Kidney tubule cell (primary cell): ENCODE data around the gene PRKCB.
"Not testable (repeated sequence)": the region's sequence is repeated elsewhere in the genome, so short reads cannot be mapped to it uniquely, and the experiment has no call there.

ENCODE experiments used
- DNase-seq: peaks from one replicate; pipeline ENCODE4 v3.0.0-alpha.2; 2018; ENCODE audit warnings: low spot score

Gene PRKCB

DNA sequence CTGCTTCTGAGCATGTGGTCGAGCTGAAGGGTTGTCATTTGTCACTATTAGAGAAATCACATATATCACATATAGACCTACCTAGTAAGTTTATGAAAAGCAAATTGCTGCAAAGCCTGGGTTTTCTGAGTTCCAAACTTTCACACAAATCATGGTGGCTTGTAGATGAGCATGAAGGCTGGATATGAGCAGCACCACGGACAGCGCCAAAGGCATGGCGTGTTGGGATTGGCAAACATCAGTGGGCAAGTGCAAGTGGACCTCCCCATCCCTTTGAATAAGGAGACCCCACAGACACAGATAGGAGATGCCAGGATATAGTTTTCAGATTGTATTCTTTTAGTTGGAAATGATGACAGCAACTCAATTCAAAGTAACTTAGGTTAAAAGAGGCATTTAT lies 342.7 kb downstream of the PRKCB start:
- no peak for DNase-seq

GRCh38 chr16:24180451-24180850 lies 344.7 kb downstream of the PRKCB start:
- DNase-seq: no peak

DNA sequence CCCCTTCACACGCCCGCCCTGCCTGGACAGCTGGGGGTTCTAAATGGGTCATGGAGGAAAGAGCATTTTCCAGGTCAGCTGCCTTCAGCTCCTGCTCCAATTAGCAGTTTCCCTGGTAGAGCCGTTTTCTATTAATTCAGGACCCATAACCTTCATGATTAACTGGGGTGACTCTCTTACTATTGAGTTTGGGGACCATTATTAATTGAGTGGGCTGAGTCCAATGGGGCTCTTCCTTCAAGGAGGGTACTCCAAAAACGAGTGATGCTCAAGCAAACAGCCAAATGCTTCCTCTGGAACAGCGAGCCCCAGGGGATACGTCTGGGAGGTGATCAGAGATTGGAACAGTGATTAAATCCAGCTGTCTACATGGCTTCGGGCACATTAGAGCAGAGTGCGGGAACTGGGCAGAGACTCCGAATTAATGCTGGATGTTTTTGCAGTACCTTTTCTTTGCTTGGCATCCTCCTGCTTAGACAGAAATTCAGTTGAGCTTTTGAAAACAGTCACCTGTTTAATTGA lies 352.3 kb downstream of the PRKCB start:
- no peak for DNase-seq

DNA sequence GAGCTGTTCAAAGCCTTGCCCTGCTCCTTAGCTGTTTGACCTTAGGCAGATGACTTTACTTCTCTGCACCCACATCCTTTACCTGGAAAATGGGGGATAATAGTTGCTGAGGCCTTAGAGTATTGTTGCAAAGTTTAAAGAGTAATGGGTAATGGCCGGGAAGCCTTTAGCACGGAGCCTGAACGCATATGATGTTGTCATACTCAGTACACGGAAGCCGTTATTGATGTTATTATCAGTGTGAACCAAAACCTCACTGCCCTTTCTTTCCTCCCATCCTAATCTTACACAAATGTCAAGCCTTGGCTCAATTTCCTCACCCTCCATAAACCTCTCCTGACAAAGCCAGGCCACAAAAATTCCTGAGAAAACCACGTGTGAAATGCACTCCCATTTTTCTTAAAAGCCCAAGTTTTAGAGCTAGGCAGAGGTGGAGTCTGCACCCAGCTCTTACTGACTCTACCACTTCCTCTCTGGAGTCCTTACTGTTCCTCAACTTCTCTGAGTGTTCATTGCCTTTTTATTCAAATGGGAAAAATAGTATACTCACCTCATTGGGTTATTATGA lies 353.1 kb downstream of the PRKCB start:
- no peak for DNase-seq

GRCh38 chr16:24189941-24190340 lies 354.2 kb downstream of the PRKCB start:
- no peak for DNase-seq

- no peak for DNase-seq
Measured at GRCh38 chr16:24191876-24192402, 356.2 kb downstream of the PRKCB start.

DNA sequence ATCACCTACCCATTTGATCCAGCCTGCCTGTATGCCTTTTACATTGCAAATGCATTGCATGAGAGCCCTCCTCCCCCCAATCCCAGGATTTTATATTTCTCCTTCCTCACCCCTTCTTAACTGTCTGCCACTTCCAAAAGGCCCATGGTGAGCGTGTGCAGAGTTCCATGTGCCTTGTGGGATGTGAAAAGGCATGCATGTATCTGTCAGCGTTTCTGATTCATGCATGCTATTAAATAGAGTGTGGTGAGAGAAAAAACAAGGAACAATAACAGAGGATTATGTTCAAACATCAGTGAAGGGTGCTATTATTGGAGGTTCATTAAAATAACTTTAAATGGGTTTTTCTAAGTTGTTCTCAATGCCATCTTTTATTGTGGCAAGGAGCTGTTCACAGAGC lies 359.4 kb downstream of the PRKCB start:
- no peak for DNase-seq

- no peak for DNase-seq
Measured at GRCh38 chr16:24198807-24199533, 363.2 kb downstream of the PRKCB start.

DNA sequence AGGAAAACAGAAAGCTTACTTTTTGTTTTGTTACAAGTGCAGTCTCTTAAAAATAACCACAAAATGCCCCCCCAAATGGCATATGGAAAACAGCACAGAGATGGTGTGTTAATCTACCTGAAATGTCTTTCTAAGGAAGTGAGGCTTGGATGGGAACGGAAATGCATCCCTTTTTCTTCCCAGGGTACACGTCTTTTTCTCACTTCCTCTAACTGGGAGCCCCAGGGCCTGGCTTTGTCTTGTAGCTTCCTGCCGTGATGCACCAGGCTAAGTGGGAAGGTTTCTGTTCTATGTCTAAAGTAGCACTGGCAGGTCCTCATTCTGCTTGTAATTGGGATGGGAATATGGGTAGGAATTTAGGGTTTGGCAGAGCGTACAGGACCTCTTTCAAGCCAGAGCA lies 367.9 kb downstream of the PRKCB start:
- DNase-seq: no peak

GRCh38 chr16:24204150-24204665 lies 368.4 kb downstream of the PRKCB start:
- no peak for DNase-seq

- DNase-seq: no peak
Measured at GRCh38 chr16:24206926-24207325, 371.1 kb downstream of the PRKCB start.

GRCh38 chr16:24208710-24209109 lies 372.9 kb downstream of the PRKCB start:
- DNase-seq: no peak

GRCh38 chr16:24214992-24215391 lies 379.2 kb downstream of the PRKCB start:
- DNase-seq: no peak

GRCh38 chr16:24216961-24217360 lies 381.2 kb downstream of the PRKCB start:
- no peak for DNase-seq

- DNase-seq: no peak
Measured at GRCh38 chr16:24217461-24217860, 381.7 kb downstream of the PRKCB start.

DNA sequence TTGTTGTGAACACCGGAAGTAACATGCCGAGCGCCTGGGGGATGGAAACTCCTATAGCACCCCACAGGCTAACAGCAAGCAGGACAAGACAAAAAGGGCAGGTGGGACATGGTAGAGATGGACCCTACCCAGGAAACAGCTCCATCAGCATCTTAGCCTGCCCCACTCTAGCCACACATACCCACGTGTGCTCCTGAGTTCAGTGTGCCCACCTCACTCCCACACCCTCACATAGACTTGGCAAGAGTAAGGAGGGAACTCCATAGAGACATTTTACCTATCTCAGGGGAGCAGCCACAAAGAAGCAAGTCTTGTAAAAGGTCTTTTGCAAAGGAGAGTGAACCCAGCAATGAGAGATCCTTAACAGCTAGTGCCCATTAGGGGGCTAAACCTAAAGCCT lies 382.5 kb downstream of the PRKCB start:
- no peak for DNase-seq

GRCh38 chr16:24221219-24221618 lies 385.4 kb downstream of the PRKCB start:
- DNase-seq: no peak

- no peak for DNase-seq
Measured at GRCh38 chr16:24228514-24228913, 392.7 kb downstream of the PRKCB start.

DNA sequence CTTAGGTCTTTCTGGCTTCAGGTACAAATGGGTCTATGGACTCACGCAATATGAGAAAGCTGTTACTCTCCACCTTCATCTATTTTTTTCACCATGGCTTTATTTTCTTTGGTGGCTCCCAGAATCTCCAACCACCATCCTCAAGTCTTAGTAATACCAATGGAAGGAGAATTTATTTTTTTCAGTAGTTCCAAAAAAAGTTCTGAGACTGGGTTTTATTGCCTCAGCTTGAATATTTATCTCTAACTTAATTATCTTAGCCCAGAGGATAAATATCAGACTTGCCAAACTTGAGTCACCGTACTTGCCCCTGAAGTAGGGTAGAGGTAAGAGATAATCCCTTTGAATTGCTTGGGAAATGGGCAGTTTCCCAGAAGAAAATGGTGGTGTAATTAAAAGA lies 397.2 kb downstream of the PRKCB start:
- DNase-seq: no peak

- DNase-seq: no peak
Measured at GRCh38 chr16:24234737-24235136, 399.0 kb downstream of the PRKCB start.

- no peak for DNase-seq
Measured at GRCh38 chr16:24235806-24236205, 400.0 kb downstream of the PRKCB start.

DNA sequence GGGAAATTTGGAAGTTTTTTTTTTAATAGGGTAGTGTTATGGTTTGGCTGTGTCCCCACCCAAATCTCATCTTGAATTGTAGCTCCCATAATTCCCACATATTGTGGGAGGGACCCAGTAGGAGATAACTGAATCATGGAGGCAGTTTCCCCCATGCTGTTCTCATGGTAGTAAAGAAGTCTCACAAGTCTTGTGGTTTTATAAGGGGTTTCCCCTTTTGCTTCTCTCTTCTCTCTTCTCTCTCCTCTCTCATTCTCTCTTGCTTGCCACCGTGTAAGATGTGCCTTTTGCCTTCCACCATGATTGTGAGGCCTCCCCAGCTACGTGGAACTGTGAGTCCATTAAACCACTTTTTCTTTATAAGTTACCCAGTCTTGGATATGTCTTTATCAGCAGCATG lies 403.1 kb downstream of the PRKCB start:
- DNase-seq: not testable (repeated sequence)

DNA sequence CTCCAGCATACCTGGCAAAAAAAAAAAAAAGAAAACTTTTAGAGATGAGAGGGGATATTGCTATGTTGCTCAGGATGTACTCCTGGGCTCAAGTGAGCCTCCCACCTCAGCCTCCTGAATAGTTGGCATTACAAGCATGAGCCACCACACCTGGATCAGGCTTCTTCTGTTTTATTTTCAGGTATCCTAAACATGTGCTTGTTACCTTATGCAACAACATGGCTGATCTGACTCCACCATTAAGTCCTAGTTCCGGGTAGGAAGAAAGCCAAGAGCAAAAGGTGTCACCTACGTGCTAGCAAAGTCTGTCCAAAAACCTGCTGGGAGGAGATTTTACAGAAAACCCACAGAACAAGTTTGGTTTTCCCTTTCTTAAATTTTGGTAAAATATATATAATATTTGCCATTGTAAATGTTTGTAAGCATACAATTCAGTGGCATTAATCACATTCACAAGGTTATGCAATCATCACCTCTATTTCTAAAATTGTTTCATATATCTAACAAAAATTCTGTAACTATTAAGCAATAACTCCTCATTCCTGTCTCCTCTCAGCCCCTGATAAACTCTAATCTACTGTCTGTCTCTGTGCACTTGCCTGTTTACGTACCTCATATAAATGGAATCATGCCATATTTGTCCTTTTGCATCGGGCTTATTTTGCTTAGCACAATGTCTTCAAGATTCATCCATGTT lies 411.3 kb downstream of the PRKCB start:
- DNase-seq: no peak
